Occipital lobe (tissue), 2 donors: Measurements from ENCODE around the gene REV1. TPM values are rescaled to one million over a fixed set of nuclear protein-coding genes. Genes with fewer than 3 reads are reported as not detected.
A peak's percentile ranks its signal among the peaks of the same experiment; 100 is the strongest.
"Not testable (repeated sequence)": the region's sequence is repeated elsewhere in the genome, so short reads cannot be mapped to it uniquely, and the experiment has no call there.

Source experiments
- DNase-seq: peaks from one replicate; lab custom pipeline; 2025; lab: John Stamatoyannopoulos, UW
- total RNA-seq: library from RNA; depleted of rRNA; stranded (reverse); fragments of >200 nt; gene quantifications from one replicate; pipeline ENCODE4 v1.2.3, GENCODE V29; 2014

Gene REV1
- 122 TPM for total RNA-seq

DNA sequence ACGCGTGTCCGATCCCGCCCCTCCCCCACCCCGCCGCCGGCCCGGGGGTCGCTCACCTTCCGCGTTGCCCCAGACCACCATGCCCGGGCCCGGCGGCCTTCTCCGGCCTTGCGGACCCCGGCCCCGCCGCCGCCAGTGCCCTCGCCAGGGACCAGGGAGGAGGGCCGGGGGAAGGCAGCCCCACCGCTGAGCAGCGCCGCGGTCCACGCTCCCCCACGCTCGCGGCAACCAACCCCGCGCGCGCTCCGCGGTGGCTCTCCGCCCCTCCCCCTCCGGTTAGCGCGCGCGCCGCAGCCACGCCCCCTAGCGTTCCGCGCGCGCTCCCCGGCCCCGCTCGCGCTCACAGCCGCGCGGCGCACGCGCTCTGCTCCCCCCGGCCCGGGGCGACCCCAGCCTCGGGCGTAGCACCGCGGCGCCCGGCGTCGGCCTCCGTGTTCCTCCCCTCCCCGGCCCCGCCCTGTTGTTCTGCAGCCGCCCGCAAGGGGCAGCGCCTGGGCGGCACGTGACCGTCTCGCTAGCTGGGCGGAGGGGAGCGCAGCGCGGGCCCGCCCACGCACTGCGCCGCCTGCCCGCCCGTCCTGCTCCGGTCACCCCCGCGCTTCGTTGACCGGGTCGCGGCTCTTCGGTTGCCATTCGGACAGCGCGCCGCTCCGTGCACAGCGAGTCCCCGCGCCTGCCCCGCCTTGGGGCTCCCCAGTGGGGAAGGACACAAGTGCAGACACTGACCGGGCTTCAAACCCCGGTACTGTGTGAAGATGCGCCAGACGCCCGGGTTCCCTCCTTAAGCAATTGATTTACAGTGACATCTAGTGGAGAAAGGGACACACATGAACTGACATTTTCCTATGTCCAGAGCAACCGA, at the start of gene REV1:
Gene REV1, minus strand, starts transcription at position 257 of the 862 bp plus-strand sequence. CDS start 25,042 bp downstream, outside the sequence.
- DNase-seq: peak; percentile 88

GRCh38 chr2:99537910-99538485, 48.2 kb upstream of the REV1 start:
- DNase-seq: no peak

GRCh38 chr2:99524056-99524455, 34.2 kb upstream of the REV1 start:
- DNase-seq: no peak

- DNase-seq: no peak
Measured at GRCh38 chr2:99522157-99522556, 32.3 kb upstream of the REV1 start.

DNA sequence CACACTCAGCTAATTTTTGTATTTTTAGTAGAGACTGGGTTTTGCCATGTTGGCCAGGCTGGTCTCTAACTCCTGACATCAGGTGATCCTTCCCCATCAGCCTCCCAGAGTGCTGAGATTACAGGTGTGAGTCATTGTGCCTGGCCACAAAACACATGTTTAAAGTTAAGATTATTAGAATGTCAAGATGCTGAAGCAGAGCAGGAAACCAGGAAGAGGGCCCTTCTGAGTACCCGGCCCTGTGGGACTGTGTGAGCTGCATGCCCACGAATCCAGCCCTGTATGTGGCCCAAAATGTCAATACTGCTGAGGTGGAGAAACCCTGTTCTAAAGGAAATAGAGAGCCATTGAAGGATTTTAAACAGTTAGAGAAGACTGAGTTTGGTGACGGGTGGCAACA, 31.0 kb upstream of the REV1 start:
- DNase-seq: no peak

DNA sequence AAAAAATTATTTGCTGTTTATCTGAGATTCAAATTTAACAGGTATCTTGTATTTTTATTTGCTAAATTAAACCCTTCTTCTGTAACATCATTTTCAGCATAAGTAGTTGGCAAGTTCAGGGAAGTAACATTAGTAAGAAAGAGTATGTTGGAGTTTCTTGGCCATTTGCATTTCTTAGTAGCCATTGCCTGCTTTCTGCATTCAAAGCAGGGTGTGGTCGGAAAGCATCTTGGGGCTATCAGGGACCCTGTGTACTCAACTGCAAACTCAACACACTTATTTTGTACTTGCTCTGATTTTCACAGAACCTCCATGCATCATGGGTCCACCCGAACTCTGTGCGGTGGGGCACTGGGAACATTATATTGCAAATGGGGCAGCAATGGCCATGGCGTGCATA, 30.4 kb upstream of the REV1 start:
- no peak for DNase-seq

DNA sequence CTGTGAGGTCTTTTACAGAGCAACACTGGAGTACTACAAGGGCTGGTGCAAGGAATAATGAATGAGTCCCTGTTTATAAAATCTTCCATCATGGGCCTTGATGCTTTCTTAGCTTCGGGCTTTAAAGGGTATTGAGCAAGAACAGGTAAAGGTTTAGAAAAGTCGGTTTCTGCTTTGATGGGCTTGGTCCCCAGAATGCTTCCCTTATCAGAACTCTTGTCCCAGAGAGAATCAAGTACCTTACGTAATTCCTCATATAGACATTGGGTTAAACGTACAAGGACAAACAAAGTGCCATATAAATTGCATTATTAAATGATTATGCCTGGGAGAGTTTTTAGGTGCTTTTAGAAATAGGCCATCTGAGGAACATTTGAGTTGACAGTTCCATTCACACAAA, 24.5 kb upstream of the REV1 start:
- no peak for DNase-seq

- no peak for DNase-seq
Measured at GRCh38 chr2:99512181-99512591, 22.4 kb upstream of the REV1 start.

GRCh38 chr2:99509387-99509786, 19.6 kb upstream of the REV1 start:
- DNase-seq: no peak

DNA sequence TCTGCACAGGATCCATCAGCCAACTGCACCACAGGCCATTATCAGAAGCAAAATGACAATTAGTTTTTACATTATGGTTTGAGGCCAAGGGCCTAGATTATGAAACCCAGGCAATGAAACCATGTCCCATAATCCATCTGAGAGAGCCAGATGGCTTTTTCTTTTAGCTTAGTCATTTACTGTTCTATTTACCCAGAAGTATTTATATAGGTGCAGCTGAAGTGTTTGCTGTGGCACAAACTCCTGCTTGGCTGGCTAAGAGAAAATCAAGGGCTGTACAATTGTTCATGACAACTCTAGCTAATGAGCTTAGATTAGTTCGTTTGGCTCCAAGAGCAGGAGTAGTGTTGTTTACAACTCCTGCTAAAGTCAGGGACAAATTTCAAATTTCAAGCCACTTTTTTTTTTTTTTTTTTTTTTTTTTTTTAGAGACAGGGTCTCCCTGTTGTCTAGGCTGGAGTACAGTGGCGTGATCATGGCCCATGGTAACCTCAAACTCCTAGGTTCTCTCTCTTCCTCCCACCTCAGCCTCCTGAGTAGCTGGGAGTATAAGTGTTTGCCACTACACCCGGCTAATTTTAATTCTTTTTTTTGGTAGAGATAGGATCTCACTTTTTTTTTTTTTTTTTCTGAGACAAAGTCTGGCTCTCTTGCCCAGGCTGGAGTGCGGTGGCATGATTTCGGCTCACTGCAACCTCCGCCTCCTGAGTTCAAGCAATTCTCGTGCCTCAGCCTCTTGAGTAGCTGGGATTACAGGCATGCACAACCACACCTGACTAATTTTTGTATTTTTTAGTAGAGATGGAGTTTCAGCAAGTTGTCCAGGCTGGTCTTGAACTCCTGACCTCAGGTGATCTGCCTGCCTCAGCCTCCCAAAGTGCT, 18.4 kb upstream of the REV1 start:
- no peak for DNase-seq

- DNase-seq: no peak
Measured at GRCh38 chr2:99504844-99505584, 15.2 kb upstream of the REV1 start.

DNA sequence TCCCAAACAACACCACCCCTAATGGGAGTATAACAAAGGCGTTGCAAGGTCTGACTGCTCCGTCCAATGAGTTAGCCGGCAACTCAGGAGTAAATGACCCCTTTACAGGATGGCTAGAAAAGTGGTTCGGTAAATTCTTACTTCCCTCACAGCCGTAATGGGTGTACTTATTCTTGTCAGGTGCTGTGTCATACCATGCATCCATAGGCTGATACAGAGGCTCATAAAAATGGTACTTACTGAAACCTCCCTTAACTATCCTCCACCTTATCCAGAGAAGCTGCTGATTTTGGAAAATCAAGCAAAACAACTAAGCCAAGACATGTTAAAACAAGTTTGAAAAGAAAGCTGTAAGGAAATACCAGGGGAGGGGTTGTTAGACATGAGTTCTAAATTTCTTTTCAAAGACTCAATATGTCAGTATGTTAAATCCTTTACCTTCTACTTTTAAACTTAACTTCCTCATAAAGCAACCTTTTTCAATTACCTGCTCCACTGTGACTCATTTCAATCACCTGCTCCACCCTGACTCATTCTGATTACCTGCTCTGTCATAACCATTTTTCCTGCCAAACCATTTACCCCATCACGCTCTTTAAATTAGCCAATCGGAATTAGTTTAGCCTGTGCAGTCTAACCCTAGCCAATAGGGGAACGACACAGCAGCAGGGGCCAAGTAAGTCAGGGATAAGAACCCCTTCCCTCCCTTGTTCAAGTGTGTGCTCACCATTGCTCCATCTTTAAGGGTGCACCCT, 14.0 kb upstream of the REV1 start:
- DNase-seq: not testable (repeated sequence)

- DNase-seq: no peak
Measured at GRCh38 chr2:99496021-99496420, 6.2 kb upstream of the REV1 start.

DNA sequence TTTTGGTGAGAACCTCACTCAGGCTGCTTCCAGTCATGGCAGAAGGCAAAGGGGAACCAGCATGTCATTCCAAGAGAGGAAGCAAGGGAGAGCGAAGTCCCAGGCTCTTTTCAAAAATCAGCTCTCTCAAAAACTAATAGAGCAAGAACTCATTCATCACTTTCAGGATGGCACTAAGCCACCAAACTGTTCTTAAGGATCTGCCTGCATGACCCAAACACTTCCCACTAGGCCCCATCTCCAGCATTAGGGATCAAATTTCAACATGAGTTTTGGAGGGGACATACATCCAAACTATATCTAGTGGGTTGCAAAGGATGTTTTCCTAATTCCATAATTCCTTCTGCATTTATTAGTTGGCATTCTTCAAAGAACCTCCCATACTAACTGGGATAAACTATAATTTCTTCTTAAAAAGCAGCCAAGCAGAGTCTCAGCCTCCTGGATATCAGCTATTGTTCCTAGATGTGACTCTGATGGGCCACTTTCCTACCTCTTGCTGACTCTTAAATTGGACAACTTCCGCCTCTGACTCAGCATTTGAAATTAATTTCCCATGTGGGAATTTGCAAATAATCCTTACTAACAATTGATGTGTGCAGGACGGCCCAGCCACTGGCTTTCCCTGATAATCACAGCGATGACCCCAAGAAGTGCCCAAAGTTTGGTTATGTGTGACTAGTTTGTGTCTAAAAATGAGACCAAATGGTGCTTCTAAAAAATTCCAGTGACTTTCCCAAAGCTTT, 5.5 kb upstream of the REV1 start:
- no peak for DNase-seq

GRCh38 chr2:99492721-99493120, 2.9 kb upstream of the REV1 start:
- DNase-seq: no peak

DNA sequence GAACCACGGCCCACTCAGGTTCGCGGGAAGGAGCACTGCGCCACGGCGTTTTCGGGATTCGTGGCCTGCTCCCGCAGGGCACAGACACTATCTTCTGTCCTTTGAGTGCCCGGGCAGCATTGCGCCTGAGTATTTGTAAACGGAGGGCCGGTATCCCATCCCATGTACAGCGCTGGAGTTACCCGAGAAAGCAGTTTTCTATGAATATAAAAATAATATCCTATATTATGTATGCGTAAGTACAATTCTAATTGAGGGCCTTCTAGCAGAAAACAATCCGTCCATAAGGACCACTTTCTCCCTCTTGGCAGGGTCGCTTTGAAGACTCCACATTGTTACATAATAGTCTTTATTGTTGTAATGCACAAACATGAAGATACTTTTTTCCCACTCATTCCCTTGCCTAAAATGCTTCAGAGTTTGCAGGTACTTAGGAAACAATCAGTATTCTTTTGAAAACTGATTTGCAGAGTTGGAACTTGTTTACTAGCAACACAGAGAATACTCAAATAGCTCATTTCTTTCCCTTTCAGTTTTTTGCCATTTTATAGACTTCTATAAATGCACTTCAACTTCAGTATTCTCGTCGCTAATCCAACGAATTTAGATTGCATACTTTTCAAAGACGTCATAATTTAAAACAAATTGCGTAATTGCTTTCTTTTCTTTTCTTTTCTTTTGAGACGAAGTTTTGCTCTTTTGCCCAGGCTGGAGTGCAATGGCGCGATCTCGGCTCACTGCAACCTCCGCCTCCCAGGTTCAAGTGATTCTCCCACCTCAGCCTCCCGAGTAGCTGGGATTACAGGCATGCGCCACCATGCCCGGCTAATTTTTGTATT, 1.0 kb upstream of the REV1 start:
- no peak for DNase-seq

DNA sequence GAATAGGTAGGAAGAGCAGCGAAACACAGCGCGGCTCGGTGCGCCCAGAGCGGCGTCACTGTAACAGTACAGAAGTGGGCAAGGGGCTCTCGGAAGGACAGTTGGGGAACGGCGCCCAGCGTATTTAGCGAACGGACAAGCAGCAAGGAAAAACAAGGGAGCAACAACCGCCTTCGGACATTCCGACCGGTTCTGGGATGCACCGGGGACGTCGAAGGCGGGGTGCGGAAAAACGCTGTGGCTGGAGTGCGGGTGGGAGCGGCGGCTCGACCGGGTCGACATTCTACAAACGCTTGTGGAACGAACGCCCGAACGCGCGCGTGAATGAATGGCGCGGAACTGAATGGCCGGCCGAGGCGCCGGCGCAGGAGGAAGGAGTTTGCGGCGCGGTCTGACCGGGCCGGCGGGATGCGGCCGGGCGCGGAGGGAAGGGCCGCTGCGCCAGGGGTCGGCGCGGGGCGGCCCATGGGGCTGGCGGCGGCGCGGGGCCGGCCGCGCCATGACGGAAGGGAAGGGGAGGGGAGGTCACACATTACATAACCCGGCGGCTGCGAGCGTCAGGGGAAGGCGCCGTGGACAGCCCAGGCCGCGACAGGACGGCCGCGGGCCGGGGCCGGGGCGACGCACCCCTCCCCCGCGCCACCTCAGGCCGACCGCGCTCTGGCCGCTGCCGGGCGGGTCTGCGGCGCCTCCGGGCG, 605 bp downstream of the REV1 start:
- peak; percentile 19 for DNase-seq

DNA sequence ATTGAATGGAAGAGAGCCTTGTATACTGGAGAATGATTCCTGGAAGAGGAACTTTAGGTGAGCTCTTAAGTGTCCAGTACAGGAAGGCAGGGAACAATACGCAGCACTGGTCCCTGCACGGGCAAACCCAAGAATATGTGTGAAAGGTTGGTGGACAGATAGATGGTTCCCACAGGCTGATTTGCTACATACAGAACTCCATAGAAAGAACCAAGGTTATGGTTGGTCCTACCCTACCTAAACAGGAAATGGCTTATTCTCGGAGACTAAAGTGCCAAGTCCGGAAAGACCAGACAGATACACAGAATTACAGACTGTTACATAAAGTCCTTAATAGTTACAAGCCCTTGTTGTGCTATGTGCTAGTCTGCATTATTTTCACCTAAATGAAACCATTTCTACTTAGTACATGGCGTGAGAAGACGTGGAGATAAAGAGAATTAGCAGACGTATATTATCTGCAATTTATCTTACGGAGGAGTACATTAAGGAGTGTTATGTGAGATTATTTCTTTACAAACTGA, 1.2 kb downstream of the REV1 start:
- no peak for DNase-seq
